ENCODE measurements around the gene DCAF10.

DNA sequence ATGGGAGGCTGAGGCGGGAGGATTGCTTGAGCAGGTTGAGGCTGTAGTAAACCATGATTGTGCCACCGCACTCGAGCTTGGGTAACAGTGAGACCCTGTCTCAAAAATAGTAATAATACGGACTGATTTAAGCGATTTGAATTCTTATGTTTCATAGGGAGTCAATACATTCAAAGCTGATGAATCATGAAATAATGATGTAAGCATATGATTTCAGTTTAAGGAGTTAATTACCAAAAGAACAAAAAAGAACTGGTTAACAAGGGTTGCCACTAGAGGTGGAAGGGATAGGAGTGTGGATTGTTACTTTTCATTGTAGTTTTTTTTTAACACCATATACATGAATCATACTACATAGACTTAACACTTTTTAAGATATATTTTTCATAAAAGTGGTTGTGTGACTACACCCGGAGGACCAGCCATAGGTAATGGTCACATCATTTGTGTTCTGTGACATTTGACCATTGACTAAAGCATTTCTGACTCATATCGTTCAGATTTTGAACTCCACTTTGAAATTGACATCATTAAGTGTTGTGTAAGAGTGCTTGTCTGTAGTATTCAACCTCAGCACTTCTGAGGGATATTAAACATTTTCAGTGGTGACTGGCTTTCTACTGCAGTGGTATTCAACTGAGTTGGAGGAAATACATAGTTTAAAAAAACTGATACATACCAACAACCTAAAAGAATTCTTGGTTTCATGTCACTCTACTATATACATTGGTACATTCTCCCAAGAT, 40.0 kb upstream of the DCAF10 start:
- TF ChIP-seq CTCF (IDR thresholded peaks at IDR 0.05) (no peak), POLR2A (IDR thresholded peaks at IDR 0.05) (no peak)
